Medulla oblongata (tissue), 1 donor: ENCODE measurements around the gene MARCKSL1.
"Not testable (repeated sequence)": the region's sequence is repeated elsewhere in the genome, so short reads cannot be mapped to it uniquely, and the experiment has no call there.

Experiments
- DNase-seq: peaks from one replicate; pipeline ENCODE4 v3.0.0-alpha.2; 2015; ENCODE audit errors: extremely low spot score

The MARCKSL1 gene, protein sequence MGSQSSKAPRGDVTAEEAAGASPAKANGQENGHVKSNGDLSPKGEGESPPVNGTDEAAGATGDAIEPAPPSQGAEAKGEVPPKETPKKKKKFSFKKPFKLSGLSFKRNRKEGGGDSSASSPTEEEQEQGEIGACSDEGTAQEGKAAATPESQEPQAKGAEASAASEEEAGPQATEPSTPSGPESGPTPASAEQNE

DNA sequence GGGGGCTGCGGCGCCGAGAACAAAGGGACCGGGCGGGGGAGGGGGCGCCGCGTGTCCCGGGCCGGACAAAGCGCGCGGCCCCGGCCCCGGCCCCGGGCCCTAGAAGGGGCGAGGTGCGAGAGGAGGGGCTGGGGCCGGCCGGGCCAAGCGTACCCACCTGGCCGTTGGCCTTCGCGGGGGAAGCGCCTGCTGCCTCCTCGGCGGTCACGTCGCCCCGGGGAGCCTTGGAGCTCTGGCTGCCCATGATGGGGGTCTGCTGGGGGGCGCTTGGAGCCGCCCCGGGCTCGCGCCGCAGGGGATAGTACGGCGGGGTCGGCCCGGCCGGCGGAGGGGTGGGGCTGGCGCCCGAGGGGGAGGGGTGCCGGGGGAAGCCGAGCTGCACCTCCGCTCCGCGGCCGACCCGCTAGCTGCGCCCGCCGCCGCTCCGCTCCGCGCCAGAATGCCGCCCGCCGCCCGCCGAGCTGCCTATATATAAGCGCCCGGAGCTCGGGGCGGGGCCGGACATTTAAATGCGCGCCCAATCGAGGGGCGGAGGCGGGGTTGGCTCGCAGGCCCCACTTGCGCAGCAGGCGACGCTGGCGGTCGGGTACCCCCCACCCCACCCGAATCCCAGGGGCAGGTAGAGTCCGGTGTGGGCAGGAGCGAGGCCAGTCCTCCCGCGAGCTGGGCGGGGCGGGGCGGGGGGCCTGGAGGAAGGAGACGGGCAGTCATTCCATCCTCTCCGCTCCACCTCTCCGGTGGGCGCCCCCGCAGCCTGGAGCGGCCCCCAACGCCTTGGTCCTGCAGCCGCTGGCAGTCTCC lies at the start of gene MARCKSL1:
MARCKSL1 (minus strand) TSS at position 444 of the 801 bp plus-strand sequence; CDS start at position 244, 200 bp downstream.
- DNase-seq = peak; percentile 82

DNA sequence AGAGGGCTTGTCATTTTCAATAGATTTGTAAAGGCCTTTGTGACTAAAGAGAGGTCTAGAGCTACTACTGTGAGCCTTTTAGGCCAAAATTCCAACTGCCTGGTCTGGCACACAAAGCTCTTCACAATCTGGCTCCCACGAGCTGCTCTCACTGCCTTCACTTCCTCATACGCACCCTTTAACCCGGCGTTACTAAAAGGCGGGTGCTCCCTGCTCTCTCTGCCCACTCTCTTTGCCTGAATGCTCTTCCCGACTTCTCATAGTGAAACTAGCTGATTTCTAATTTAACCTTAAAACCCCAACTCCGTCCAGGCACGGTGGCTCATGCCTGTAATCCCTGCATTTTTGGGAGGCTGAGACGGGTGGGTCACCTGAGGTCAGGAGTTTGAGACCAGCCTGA lies 44.0 kb upstream of the MARCKSL1 start:
- no peak for DNase-seq

DNA sequence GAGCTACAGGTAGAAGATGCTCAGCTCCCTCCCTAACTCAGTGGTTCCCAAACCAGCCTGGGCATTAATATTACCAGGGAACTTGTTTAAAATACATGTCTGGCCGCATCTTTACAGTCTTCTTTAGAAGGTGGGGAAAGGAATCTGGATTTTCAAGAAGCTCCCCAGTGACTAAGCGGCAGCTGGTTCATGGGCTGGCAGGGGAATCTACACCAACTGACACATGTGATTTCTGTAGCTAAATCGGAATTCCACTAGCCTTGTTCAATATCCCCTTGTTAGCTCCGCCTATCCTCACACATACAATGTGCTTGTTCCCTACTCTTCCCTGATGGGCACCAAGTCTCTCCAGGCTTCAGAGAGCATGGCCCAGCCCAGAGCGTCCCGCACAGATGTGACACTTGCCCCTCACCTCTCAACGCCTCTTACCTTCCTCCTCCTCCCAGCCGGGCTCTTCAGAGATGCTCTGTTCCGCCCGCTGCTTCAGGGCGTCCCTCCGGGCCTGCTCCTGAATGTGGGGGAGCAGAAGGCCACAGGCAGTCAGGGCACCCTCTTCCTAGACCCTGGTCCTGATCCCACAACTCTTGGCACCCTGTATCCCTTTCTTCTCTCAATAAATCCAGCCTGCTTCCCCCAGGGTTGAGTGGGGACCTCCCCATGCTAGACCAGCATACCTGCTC lies 41.6 kb upstream of the MARCKSL1 start:
- DNase-seq = no peak

DNA sequence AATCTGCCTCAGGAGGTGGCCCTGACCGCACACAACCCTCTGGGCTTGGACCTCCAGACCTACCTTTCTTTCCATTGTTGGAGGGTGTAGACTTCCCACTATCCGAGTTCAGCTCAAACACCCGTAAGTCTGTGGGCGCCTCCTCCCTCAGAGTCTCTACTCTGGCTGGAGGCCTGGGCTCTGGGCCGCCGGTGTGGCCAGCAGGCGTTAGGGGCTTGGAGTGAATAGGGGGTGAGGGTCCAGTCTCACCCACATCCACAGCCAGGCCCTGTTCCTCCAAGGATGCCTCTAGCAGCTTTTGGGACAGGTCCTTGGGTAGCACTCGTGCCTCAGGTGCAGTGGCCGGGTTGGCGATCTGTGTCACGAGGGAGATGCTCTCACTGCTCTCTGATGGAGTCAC lies 40.2 kb upstream of the MARCKSL1 start:
- no peak for DNase-seq

DNA sequence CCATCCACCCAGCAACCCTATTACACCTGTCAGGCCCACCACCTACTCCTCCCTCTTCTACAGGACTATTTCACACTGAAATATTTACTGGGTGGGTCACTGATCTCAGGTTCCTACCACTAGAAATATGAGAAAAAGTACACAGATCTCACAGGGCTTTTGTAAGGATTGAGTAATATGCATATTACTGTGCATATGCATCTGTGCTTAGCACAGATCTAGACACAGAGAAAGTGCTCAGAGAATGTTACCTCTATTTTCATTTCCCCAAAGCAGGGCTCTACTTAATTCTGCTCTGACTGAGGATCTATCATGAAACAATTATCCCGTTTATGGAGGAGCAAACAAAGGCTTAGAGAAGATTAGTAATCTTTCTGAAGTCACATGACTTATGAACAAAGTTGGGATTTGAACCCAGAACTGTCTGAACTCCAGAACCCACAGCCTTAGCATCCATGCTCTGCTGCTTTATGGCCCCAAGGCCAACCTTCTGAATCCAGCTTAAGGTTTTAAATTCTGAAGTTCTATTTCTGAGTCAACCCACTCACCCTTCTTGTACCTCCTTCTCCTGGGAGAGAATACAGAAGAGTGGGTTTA lies 38.1 kb upstream of the MARCKSL1 start:
- DNase-seq = no peak

DNA sequence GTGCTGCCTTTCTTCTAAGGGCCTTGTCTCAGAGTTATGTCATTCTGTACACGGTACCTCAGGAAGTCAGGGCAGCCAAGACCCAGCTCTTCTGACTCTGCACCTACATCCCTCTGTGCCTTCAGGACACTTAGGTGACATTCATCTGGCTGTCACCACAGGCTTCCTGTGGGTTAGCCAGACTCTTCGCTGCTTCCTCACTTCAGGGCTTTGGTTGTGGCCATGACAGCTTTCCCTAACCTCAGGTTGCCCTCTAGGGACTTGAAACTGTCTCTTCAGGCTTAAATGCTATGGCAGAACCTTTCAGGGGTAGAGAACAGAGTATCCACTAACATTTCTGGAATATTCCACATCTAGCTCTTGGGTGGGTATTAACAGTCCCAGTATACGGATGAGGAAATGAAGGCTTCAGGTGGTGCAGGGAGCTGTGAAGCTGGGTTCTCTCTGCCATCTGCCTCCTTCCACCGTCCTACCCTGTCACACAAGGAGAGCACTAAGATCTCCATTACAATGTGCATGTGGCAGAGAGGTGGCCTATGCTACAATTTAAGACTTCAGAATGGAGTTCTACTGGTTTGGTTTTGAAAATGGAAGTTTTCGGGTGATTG lies 36.2 kb upstream of the MARCKSL1 start:
- no peak for DNase-seq

DNA sequence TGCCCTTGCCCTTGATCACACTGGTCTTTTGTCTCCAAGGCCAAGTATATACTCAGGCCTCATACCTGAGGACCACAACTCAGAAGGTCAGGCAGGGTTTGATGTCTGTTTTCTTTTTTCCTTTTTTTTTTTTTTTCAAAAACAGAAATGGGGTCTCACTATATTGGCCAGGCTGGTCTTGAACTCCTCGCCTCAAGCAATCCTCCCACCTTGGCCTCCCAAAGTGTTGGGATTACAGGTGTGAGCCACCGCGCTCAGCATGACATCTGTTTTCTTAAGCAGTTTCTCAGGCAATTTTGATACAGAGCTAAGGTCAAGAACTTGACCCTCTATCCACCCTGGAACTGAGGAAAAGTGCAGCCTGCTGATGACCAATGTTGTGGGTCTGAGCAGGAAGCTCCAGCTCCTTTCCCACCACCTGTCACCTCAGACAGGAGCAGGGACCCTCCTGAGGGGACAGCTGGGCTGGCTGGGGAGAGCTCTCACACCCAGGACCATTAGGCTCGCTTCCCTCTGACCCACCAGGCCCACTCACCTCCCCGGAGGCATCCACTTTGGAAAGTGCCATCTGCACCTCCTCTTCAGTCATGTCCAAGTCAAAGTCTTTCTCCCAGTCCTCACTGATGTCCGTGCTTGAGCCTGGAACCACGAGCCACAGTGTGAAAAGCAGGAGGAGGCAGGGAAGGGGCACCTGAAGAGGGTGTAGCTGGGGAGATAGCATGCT lies 32.0 kb upstream of the MARCKSL1 start:
- DNase-seq = no peak

DNA sequence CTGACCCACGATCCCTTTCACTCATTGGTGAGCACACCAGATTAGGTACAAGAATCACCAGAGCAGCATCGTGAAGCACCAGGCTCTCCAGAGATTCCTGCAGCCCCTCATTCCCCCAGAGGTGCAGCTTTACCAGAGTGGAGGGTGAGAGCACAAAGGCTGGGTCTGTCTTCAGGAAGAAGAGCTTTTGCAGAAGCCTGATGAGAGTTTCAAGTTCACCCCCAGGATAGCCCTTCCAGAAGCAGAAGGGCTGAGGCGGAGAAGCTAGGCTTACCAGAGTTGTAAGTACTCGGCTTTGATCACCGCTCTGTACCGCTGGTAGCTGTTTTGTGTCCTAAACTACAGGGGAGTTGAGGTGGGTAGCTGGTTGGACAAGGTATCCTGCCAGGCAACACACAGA lies 29.4 kb upstream of the MARCKSL1 start:
- no peak for DNase-seq

DNA sequence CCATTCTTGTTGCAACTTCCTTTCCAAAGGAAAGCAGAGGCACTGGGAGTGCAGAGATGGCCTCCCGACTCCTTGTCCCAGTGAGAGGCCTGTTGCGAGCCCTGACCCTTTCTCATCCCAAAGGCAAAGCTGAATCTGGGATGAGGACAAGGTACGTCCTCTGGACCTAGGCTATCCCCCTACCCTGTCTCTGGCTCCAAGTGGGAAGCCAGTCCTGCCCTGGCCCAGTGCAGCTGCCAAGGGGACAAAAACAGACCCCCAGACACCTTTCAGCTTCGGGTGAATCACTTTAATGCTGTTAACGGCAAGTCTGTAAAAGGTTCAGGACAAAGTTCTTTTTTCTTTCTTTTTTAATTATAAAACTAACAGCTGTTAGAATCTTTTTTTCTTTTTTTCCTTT lies 28.8 kb upstream of the MARCKSL1 start:
- no peak for DNase-seq

DNA sequence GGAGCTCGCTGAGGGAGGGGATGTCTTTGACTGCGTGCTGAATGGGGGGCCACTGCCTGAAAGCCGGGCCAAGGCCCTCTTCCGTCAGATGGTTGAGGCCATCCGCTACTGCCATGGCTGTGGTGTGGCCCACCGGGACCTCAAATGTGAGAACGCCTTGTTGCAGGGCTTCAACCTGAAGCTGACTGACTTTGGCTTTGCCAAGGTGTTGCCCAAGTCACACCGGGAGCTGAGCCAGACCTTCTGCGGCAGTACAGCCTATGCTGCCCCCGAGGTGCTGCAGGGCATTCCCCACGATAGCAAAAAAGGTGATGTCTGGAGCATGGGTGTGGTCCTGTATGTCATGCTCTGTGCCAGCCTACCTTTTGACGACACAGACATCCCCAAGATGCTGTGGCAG lies 27.7 kb upstream of the MARCKSL1 start:
- no peak for DNase-seq

DNA sequence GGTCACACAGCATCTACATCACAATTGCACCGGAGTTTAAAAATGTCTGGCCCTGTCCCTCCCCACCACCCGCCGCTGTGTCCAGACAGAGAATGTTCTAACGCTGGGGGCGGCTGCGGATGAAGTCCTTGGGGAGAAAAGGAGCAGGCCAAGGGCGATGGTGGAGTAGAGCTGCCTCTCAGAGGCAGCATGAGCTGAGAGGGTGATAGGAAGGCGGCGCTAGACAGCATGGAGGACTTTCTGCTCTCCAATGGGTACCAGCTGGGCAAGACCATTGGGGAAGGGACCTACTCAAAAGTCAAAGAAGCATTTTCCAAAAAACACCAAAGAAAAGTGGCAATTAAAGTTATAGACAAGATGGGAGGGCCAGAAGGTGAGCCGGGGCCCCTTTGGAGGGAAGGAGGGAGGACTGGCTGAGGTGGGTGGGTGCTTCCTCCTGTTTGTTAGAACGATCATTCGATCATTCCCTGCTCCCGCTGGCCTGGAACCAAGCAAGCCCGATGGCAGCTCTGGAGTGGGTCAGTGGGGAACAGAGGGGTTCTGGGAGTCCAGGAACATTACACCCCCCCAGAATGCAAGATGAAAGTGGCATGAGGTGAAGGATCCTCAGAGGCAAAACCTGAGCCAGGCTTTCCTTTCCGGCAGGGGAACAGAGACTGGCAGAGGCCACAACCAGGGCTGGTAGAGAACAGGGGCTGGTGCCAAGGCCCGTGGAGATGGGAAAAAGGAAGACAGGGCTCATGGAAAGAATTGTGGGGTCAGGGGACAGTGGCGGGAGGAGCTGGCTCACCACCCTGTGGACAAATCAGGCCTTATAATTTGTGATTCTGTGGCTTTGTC lies 26.7 kb upstream of the MARCKSL1 start, which contains the start of the genes FAM229A and TSSK3:
FAM229A (minus strand) TSS at position 12 of the 840 bp plus-strand sequence. CDS start 394 bp downstream, outside the sequence.
TSSK3 (plus strand) TSS at position 66 of the 840 bp plus-strand sequence; CDS start at position 229, 163 bp downstream.
- DNase-seq = no peak

DNA sequence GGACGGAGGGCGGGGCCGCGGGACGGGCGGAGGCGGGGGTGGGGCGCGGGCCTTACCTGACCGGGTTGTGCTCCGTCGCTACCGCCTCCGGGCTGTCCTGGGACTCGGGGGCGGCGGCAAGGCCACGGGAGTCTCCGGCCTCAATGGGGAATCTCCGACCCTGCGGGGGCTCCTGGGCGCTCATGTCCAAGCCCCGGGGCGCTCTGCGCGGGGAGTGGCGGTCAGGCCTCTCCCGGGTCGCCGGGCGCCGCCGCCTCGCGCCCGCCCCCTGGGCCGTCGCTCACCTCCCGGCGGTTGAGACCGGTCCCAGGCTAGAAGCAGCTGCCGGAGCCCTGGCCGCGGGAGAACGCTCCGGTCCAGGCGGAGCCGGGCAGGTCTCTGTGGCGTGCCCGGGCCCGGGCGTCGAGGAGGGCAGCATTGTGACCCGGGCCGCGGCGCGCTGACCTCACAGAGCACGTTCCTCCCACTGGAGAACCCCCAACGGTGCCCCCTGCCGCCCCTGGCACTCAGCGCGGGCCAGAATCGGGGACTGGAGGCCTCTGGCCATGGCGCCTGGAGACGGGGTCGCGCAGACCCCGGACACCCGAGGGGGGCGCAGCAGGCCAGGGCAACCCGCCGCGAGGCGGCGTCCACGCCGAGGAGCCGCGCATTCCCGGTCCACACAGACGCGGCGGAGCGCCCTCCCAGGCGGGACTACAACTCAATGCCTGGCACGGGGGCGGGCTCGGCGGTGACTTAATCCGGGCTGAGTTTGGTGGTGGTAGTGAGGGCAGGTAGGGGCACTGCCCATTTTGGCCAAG lies 25.8 kb upstream of the MARCKSL1 start:
- DNase-seq = peak; percentile 72

DNA sequence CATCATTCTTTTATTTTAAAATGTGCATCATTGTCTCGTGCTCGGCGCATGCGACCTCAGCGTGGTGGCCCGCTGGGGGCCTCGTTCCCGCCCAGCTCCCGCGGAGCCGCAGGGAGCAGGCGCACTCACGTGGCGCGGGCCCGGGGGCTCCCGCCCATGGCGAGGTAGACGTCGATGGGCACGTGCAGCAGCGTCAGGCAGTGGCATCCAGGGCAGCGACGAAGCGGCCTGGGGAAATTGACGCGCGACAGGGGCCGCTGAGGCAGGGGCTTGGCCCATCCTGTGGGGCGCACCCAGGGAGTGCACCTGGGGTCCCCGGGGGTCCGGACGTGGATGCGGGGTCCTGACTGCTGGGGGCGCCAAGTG lies 25.3 kb upstream of the MARCKSL1 start:
- DNase-seq = no peak

DNA sequence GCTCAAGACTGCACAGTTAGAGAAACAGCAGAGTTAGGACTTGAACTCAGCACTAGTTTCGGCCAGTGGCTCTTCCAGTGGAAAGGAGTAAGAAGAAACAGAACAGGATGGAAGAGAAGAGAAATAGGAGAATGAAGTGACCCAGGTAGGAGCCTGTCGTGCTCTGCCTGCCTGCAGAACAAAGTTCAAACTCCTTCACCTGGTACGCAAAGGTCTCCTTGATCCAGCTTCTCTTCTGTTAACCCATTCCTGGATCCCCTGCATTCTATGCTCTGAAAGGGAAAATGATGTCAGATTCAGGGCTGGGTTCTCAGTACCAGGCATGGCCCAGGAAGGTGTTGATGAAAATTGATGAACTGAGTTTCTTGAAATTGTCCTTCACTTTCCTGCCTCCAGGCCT lies 22.4 kb upstream of the MARCKSL1 start:
- DNase-seq = no peak

DNA sequence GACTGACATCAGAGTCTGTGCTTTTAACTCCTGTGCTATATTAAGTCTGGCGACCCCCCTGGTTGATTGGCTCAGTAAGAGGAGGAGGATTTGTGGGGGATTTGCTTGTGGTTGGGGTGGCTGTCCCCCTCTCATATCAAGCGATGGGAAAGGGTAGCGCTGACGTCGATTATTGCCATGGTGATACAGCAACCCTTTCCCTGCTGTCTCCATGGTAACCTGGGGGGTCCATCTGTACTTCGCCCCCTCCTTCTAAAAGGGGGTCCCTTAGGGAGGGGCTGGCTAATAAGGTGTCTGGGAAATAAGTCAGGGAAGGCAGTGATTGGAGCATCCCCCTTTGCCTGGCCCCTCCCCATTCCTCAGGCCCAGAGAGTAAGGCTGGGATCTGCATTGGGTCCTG lies 21.6 kb upstream of the MARCKSL1 start:
- DNase-seq = no peak

DNA sequence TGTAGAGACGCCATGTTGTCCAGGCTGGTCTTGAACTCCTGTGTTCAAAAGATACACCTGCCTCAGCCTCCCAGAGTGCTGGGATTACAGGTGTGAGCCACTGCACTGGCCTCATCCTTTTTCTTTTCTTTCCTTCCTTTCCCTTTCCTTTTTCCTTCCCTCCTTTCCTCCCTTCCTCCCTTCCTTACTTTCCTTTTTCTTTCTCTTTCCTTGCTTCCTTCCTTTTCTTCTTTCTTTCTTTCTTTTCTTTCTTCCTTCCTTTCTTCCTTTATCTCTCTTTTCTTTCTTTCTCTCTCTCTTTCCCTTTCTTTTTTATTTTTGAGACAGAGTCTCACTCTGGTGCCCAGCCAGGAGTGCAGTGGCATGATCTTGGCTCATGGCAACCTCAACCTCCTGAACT lies 20.4 kb upstream of the MARCKSL1 start:
- DNase-seq = no peak

DNA sequence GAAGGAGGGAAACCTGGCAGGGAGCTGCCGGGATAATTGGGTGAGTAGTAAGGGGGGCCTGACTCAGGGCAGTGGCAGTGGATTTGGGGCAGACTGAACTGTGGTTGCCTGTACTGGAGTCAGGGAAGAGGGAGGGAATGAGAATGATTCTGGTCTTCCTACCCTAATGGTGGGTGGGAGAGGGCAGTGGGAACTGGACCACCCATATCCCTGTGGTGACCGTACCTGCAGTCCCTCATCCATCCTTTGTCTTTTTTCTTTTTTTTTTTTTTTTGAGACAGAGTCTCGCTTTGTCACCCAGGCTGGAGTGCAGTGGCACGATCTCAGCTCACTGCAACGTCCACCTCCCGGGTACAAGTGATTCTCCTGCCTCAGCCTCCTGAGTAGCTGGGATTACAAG lies 19.7 kb upstream of the MARCKSL1 start:
- not testable (repeated sequence) for DNase-seq

DNA sequence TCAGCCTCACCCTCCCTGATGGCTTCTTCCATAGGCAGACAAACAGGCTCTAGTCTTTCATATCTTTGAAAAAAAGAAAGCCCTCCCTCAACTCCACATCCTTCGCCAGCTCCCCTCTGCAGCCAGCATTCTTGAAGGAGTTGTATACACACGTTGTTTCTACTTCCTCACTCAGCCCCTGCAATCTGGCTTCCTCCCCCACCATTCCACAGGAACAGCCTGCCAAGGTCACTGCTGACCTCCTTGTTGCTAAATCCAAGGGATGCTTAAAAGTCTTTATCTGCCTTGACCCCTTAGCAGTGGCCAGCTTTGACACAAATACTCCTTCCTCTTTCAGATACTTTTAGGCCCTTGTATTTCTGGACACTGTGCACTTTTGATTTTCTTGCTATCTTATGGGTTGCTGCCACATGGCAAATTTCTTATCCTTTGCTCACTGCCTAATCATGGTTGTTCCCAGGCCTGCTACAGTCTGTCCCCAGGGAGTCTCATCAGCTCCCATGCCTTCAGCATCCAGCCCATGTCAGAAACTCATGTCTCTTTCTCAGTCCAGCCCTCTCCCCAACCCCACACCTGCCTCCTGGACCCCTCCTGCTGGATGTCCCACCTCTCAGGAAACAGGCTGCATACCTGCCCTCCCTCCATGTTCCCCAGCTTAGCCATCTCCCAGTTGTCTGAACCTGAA lies 18.0 kb upstream of the MARCKSL1 start:
- no peak for DNase-seq

DNA sequence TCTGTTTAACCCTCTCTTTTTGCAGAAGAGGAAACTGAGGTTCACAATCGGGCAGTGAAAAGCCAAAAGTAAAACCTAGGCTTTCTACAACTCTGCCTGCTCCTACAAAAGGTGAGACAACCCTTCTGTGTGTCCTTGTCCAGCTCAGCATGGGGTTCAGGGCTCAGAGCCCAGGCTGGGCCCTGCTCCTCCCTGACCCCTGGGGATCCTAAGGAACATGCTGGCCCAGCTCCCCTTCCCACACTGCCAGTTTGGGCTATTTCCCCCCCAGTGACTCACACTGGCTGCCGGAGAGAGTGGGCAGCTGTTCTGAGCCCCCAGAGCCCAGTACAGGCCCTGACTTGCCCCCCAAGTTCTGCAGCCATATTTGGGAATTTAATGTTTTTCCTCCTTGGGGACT lies 17.4 kb upstream of the MARCKSL1 start:
- no peak for DNase-seq
